Measurements from ENCODE around the gene DYNC2H1.
A peak's percentile ranks its signal among the peaks of the same experiment; 100 is the strongest.

DYNC2H1 gene

GRCh38 chr11:103326070-103326794 lies 217.0 kb downstream of the DYNC2H1 start:
- TF ChIP-seq CTCF (IDR thresholded peaks at IDR 0.05; ENCODE audit: control insufficient read depth, extremely low read depth, insufficient read depth): peak; percentile 81
- no peak overlapping the region for H3K4me3 ChIP-seq (ENCODE audit: low read depth, low read length)
- no peak for DNase-seq (ENCODE audit: low read depth)

GRCh38 chr11:103327721-103328120 lies 218.5 kb downstream of the DYNC2H1 start:
- H3K4me3 ChIP-seq (ENCODE audit: low read depth, low read length): no peak overlapping the region
- TF ChIP-seq CTCF (IDR thresholded peaks at IDR 0.05; ENCODE audit: control insufficient read depth, extremely low read depth, insufficient read depth): no peak
- no peak for DNase-seq (ENCODE audit: low read depth)

- no peak overlapping the region for H3K4me3 ChIP-seq (ENCODE audit: low read depth, low read length)
- no peak for DNase-seq (ENCODE audit: low read depth)
- no peak for TF ChIP-seq CTCF (IDR thresholded peaks at IDR 0.05; ENCODE audit: control insufficient read depth, extremely low read depth, insufficient read depth)
Observed at GRCh38 chr11:103332409-103332808, 223.2 kb downstream of the DYNC2H1 start.

- no peak overlapping the region for H3K4me3 ChIP-seq (ENCODE audit: low read depth, low read length)
- DNase-seq (ENCODE audit: low read depth): no peak
- no peak for TF ChIP-seq CTCF (IDR thresholded peaks at IDR 0.05; ENCODE audit: control insufficient read depth, extremely low read depth, insufficient read depth)
Observed at GRCh38 chr11:103338621-103339484, 229.6 kb downstream of the DYNC2H1 start.

GRCh38 chr11:103339485-103339857 lies 230.2 kb downstream of the DYNC2H1 start:
- TF ChIP-seq CTCF (IDR thresholded peaks at IDR 0.05; ENCODE audit: control insufficient read depth, extremely low read depth, insufficient read depth): no peak
- H3K4me3 ChIP-seq (ENCODE audit: low read depth, low read length): no peak overlapping the region
- no peak for DNase-seq (ENCODE audit: low read depth)

GRCh38 chr11:103340956-103341355 lies 231.7 kb downstream of the DYNC2H1 start:
- no peak for TF ChIP-seq CTCF (IDR thresholded peaks at IDR 0.05; ENCODE audit: control insufficient read depth, extremely low read depth, insufficient read depth)
- no peak for DNase-seq (ENCODE audit: low read depth)
- no peak overlapping the region for H3K4me3 ChIP-seq (ENCODE audit: low read depth, low read length)

Measured in LNCaP clone FGC (cell line).